OCI-LY7 (cell line): ENCODE measurements around the gene C1orf146.
"Not testable (repeated sequence)": the region's sequence is repeated elsewhere in the genome, so short reads cannot be mapped to it uniquely, and the experiment has no call there.

Experiments
- EZH2phosphoT487 ChIP-seq: fragments of 200-600 bp; sonication (generic); IDR thresholded peaks from 2 replicates; pipeline ENCODE4 v1.6.1; 2018; ENCODE audit warnings: low read depth, borderline replicate concordance, mild to moderate bottlenecking, mixed run types, antibody characterized with exemption, low read length, moderate library complexity, mixed read lengths
- TF ChIP-seq, protein P1 (sequence below): fragments of 200-600 bp; sonication (generic); conservative IDR thresholded peaks from 2 replicates; pipeline ENCODE4 v1.5.1; 2014; ENCODE audit warnings: mild to moderate bottlenecking, antibody characterized with exemption, low read length, moderate library complexity, mixed read lengths

DNA sequence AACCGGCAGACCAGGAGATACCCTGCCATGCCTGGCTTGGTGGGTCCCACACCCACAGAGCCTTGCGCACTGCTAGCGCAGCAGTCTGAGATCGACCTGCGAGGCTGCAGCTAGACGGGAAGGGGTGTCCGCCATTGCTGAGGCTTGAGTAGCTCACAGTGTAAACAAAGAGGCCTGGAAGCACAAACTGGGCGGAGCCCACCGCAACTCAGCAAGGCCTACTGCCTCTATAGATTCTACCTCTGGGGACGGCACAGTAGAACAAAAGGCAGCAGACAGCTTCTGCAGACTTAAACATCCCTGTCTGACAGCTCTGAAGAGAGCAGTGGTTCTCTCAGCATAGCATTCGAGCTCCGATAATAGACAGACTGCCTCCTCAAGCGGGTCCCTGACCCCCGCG is 62.1 kb downstream of the C1orf146 start:
- TF ChIP-seq, protein P1, sequence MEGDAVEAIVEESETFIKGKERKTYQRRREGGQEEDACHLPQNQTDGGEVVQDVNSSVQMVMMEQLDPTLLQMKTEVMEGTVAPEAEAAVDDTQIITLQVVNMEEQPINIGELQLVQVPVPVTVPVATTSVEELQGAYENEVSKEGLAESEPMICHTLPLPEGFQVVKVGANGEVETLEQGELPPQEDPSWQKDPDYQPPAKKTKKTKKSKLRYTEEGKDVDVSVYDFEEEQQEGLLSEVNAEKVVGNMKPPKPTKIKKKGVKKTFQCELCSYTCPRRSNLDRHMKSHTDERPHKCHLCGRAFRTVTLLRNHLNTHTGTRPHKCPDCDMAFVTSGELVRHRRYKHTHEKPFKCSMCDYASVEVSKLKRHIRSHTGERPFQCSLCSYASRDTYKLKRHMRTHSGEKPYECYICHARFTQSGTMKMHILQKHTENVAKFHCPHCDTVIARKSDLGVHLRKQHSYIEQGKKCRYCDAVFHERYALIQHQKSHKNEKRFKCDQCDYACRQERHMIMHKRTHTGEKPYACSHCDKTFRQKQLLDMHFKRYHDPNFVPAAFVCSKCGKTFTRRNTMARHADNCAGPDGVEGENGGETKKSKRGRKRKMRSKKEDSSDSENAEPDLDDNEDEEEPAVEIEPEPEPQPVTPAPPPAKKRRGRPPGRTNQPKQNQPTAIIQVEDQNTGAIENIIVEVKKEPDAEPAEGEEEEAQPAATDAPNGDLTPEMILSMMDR: not testable (repeated sequence)
- TF ChIP-seq EZH2phosphoT487: not testable (repeated sequence)
